ENCODE results near the gene SULF2. TPM values are rescaled to one million over a fixed set of nuclear protein-coding genes. Genes with fewer than 3 reads are reported as not detected.

SULF2 gene
- total RNA-seq, 1 experiment from 2014 or later, result 66.1 TPM

DNA sequence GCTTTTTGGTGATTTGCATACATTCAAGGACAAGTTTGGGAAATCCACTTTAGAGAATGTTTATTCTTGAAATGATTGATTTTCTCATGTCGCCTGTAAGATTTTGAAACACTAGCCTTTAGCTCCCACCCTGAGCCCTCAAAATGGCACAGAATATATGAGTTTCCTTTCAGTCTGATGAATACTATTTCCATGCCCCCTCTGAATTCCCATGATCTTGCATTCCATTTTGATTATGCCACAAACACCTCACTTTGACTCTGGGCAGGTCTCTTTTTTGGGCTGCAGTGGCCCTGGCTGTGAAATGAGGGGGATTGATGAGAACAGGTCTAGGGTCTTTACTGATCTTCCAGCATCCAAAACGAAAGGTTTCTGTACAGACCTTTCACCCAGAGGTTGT, 50.4 kb downstream of the SULF2 start:
- TF ChIP-seq, protein P1, sequence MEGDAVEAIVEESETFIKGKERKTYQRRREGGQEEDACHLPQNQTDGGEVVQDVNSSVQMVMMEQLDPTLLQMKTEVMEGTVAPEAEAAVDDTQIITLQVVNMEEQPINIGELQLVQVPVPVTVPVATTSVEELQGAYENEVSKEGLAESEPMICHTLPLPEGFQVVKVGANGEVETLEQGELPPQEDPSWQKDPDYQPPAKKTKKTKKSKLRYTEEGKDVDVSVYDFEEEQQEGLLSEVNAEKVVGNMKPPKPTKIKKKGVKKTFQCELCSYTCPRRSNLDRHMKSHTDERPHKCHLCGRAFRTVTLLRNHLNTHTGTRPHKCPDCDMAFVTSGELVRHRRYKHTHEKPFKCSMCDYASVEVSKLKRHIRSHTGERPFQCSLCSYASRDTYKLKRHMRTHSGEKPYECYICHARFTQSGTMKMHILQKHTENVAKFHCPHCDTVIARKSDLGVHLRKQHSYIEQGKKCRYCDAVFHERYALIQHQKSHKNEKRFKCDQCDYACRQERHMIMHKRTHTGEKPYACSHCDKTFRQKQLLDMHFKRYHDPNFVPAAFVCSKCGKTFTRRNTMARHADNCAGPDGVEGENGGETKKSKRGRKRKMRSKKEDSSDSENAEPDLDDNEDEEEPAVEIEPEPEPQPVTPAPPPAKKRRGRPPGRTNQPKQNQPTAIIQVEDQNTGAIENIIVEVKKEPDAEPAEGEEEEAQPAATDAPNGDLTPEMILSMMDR (IDR thresholded peaks at IDR 0.05; ENCODE audit: insufficient read depth in 1 of 2, low read depth in 1 of 2, low read length in 1 of 2, severe bottlenecking in 1 of 2, unreplicated experiment in 1 of 2), result no peak
- no peak for DNase-seq
- H3K9me3 Mint-ChIP-seq (ENCODE audit: unreplicated experiment), result no peaks in the 10 kb centered on the region
- no peak overlapping the region for H3K4me3 Mint-ChIP-seq (ENCODE audit: unreplicated experiment)
- H3K27me3 Mint-ChIP-seq (ENCODE audit: insufficient read depth, unreplicated experiment), result no peaks in the 10 kb centered on the region
- H3K4me3 ChIP-seq (ENCODE audit: low read depth, low read length), result no peak overlapping the region
- no peaks in the 10 kb centered on the region for H3K4me1 ChIP-seq
- BruUV-seq (replicated peaks), result no TSS peak
- no peaks in the 10 kb centered on the region for H3K9me3 ChIP-seq
- no peak overlapping the region for H3K27ac Mint-ChIP-seq (ENCODE audit: unreplicated experiment)
- H3K4me1 Mint-ChIP-seq (ENCODE audit: low read depth, unreplicated experiment), result no peaks in the 10 kb centered on the region
- H3K27me3 ChIP-seq (replicated peaks; ENCODE audit: control insufficient read depth, insufficient read depth, low read length), result no peaks in the 10 kb centered on the region
- H3K36me3 Mint-ChIP-seq (ENCODE audit: insufficient read depth, unreplicated experiment), result peaks cover 6% of the 10 kb centered on the region
- ChIA-PET CTCF (no interaction called here), POLR2A (no interaction called here)
- no peaks in the 10 kb centered on the region for H3K36me3 ChIP-seq (ENCODE audit: control insufficient read depth, insufficient read depth, low read length)
- intact Hi-C loops (cut with micrococcal nuclease; ENCODE audit: unreplicated experiment), result no loop called here

DNA sequence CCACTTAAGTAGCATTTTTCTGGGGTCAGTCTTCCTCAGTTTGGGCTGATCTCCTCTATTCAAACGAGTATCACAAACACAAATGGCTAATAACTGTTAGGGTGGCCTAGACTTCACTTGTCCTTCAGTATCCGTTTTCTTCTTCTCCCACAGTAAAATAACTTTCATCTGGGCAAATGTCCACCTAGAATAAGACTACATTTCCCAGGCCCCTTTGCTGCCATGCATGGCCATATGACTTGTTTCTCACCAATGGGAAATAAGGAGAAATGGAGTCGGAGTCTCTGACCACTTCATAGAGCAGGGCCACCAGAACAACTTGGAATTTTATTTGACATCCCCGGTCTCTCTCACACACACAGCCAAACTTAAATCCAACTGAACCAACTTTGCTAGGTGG, 51.4 kb downstream of the SULF2 start:
- POLR2A ChIA-PET, result no interaction called here
- TF ChIP-seq, protein P1 (IDR thresholded peaks at IDR 0.05; ENCODE audit: insufficient read depth in 1 of 2, low read depth in 1 of 2, low read length in 1 of 2, severe bottlenecking in 1 of 2, unreplicated experiment in 1 of 2), result no peak
- Mint-ChIP-seq H3K36me3 (ENCODE audit: insufficient read depth, unreplicated experiment) (peaks cover 13% of the 10 kb centered on the region), H3K4me3 (ENCODE audit: unreplicated experiment) (no peak overlapping the region), H3K9me3 (ENCODE audit: unreplicated experiment) (no peaks in the 10 kb centered on the region), H3K27ac (ENCODE audit: unreplicated experiment) (no peak overlapping the region), H3K27me3 (ENCODE audit: insufficient read depth, unreplicated experiment) (no peaks in the 10 kb centered on the region), H3K4me1 (ENCODE audit: low read depth, unreplicated experiment) (no peaks in the 10 kb centered on the region)
- Histone ChIP-seq H3K9me3 (no peaks in the 10 kb centered on the region), H3K4me3 (ENCODE audit: low read depth, low read length) (no peak overlapping the region), H3K4me1 (no peaks in the 10 kb centered on the region), H3K36me3 (ENCODE audit: control insufficient read depth, insufficient read depth, low read length) (no peaks in the 10 kb centered on the region), H3K27me3 (replicated peaks; ENCODE audit: control insufficient read depth, insufficient read depth, low read length) (no peaks in the 10 kb centered on the region)
- DNase-seq, result no peak
- intact Hi-C loops (cut with micrococcal nuclease; ENCODE audit: unreplicated experiment), result no loop called here
- CTCF ChIA-PET, result no interaction called here
- no TSS peak for BruUV-seq (replicated peaks)

DNA sequence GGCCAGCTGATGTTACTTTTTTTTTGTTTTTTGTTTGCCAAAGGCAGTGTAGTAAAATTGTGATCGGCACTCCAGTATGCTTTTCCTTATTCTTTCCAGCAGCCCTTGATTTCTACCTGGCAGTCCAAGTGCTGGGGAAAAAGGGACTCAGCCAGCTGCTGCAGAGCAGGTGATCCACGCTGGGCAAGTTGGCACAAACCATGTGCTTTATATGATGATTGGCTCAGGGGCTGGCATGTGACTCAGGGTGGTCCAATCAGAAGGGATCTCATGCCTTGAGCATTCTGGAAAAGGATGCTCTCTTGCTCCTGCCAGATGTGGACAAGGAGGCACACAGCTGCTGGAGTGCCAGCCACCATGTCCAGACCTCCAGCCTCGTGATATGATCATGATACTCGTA, 54.5 kb downstream of the SULF2 start:
- Mint-ChIP-seq H3K27ac (ENCODE audit: unreplicated experiment) (no peak overlapping the region), H3K4me1 (ENCODE audit: low read depth, unreplicated experiment) (no peaks in the 10 kb centered on the region), H3K36me3 (ENCODE audit: insufficient read depth, unreplicated experiment) (peaks cover 7% of the 10 kb centered on the region), H3K27me3 (ENCODE audit: insufficient read depth, unreplicated experiment) (no peaks in the 10 kb centered on the region), H3K4me3 (ENCODE audit: unreplicated experiment) (no peak overlapping the region), H3K9me3 (ENCODE audit: unreplicated experiment) (no peaks in the 10 kb centered on the region)
- ChIA-PET POLR2A (no interaction called here), CTCF (interaction anchor here (1.4 kb wide), 1 partner anchor 47 kb away, joined by 4 read pairs; no protein-coding TSS in a partner anchor)
- Histone ChIP-seq H3K9me3 (no peaks in the 10 kb centered on the region), H3K4me3 (ENCODE audit: low read depth, low read length) (no peak overlapping the region), H3K27me3 (replicated peaks; ENCODE audit: control insufficient read depth, insufficient read depth, low read length) (no peaks in the 10 kb centered on the region), H3K36me3 (ENCODE audit: control insufficient read depth, insufficient read depth, low read length) (no peaks in the 10 kb centered on the region), H3K4me1 (peaks cover under 1% of the 10 kb centered on the region; the same call in 1 of the 2 replicates)
- DNase-seq, result no peak
- intact Hi-C loops (cut with micrococcal nuclease; ENCODE audit: unreplicated experiment), result no loop called here
- TF ChIP-seq, protein P1 (IDR thresholded peaks at IDR 0.05; ENCODE audit: insufficient read depth in 1 of 2, low read depth in 1 of 2, low read length in 1 of 2, severe bottlenecking in 1 of 2, unreplicated experiment in 1 of 2), result no peak
- BruUV-seq (replicated peaks), result no TSS peak

Data from Caco-2 (cell line).